ENCODE measurements around the gene CYGB.
A peak's percentile ranks its signal among the peaks of the same experiment; 100 is the strongest.

Gene CYGB

DNA sequence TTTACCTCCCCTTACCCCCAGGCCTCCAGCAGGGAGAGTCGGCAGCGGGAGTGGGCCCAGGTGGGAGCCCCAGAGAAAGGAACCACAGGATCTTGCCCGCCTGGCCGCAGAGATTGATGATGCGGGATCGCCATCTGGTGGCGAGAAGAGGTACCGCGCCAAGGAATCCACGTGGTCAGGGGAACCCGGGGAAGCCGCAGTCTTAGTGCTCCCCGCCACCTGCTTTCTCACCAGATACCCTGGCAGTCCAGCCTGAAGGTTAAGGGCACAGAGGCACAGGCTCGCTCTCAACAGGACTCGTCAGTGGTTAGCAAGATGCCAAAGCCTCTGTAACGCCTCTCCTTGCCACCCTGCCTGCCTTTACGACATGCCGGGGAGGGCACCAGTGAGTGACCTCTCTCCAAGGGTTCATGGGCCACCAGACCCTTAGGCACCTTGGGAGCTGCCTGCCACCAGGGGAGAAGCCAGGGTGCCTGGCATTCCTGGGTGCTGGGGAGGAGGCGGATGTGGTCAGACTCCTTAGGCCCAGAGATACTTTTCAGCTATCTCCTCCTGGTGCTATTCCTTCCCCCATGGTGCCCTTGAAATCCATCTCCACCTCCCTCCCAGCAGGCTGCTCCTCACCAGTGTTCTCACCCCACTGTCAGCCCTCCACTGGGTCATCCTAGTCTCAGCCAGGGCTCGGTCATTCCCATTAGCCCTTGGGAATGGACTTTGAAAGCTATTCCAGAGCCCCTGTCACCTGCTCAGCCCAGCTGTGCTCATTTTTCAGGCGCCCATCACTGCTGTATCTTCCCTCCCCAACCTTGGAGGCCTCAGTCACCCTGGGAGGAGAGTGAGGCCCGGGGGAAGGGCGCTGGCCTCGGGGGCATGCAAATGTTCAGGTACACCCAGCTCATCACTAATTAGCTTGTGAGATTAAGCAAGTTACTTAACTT, 30.8 kb downstream of the CYGB start:
- no peak overlapping the region for H3K4me3 ChIP-seq (ENCODE audit: low read depth, low read length)
- TF ChIP-seq POLR2A (IDR thresholded peaks at IDR 0.05; ENCODE audit: extremely low read depth, insufficient read length): no peak
- TF ChIP-seq CTCF (IDR thresholded peaks at IDR 0.05; ENCODE audit: low read depth, low read length): peak; percentile 72
- peak; percentile 100 for TF ChIP-seq MYC (IDR thresholded peaks at IDR 0.05; ENCODE audit: low read depth, low read length)
- TF ChIP-seq, protein P1, sequence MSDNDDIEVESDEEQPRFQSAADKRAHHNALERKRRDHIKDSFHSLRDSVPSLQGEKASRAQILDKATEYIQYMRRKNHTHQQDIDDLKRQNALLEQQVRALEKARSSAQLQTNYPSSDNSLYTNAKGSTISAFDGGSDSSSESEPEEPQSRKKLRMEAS (IDR thresholded peaks at IDR 0.05; ENCODE audit: low read depth, low read length): peak; percentile 100
- DNase-seq (ENCODE audit: low read depth): peak; percentile 76

DNA sequence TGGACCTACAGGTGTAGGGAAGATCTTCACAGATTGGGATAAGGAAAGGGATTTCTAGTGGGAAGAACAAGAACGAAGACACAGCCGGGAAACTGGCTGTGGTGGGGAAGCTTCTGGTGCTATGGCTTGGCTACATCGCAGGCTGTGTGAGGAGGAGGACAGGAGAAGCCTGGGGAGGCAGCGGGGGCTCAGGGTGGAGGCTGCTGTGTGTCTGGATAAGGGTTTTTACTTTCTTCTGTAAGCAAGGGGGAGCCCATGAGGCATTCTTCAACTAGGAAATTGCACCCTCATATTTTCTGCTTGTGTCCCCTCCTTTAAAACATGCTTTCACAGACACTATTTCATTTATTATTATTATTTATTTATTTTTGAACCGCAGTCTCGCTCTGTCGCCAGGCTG, 33.4 kb downstream of the CYGB start:
- peak; percentile 52 for DNase-seq (ENCODE audit: low read depth)
- TF ChIP-seq, protein P1 (IDR thresholded peaks at IDR 0.05; ENCODE audit: low read depth, low read length): no peak
- TF ChIP-seq CTCF (IDR thresholded peaks at IDR 0.05; ENCODE audit: low read depth, low read length): peak; percentile 8
- H3K4me3 ChIP-seq (ENCODE audit: low read depth, low read length): no peak overlapping the region

GRCh38 chr17:76502341-76503211, 34.9 kb downstream of the CYGB start:
- peak; percentile 72 for DNase-seq (ENCODE audit: low read depth)
- TF ChIP-seq MYC (IDR thresholded peaks at IDR 0.05; ENCODE audit: low read depth, low read length) (no peak), CTCF (IDR thresholded peaks at IDR 0.05; ENCODE audit: low read depth, low read length) (no peak), POLR2A (IDR thresholded peaks at IDR 0.05; ENCODE audit: extremely low read depth, insufficient read length) (no peak)
- TF ChIP-seq, protein P1 (IDR thresholded peaks at IDR 0.05; ENCODE audit: low read depth, low read length): no peak
- H3K4me3 ChIP-seq (ENCODE audit: low read depth, low read length): no peak overlapping the region

GRCh38 chr17:76501827-76502307, 35.6 kb downstream of the CYGB start:
- TF ChIP-seq, protein P1 (IDR thresholded peaks at IDR 0.05; ENCODE audit: low read depth, low read length): no peak
- TF ChIP-seq MYC (IDR thresholded peaks at IDR 0.05; ENCODE audit: low read depth, low read length): no peak
- no peak for TF ChIP-seq POLR2A (IDR thresholded peaks at IDR 0.05; ENCODE audit: extremely low read depth, insufficient read length)
- no peak for TF ChIP-seq CTCF (IDR thresholded peaks at IDR 0.05; ENCODE audit: low read depth, low read length)
- H3K4me3 ChIP-seq (ENCODE audit: low read depth, low read length): peak overlapping the region; percentile 40
- DNase-seq (ENCODE audit: low read depth): no peak

- peak; percentile 86 for DNase-seq (ENCODE audit: low read depth)
- TF ChIP-seq, protein P1 (IDR thresholded peaks at IDR 0.05; ENCODE audit: low read depth, low read length): 0 out of 2 replicates have a peak, but pooled peaks have one; percentile 34
- TF ChIP-seq MYC (IDR thresholded peaks at IDR 0.05; ENCODE audit: low read depth, low read length) (no peak; the same call in 1 of the 2 replicates), POLR2A (IDR thresholded peaks at IDR 0.05; ENCODE audit: extremely low read depth, insufficient read length) (peak; percentile 22), CTCF (IDR thresholded peaks at IDR 0.05; ENCODE audit: low read depth, low read length) (no peak)
- H3K4me3 ChIP-seq (ENCODE audit: low read depth, low read length): peak within 1 kb of the TSS; percentile 57
Observed at GRCh38 chr17:76501018-76501826, 36.3 kb downstream of the CYGB start, which contains the start of gene RHBDF2. RHBDF2 (minus strand) TSS chr17:76501423; CDS start chr17:76481524, 19,899 bp downstream.
